Ovary (tissue), 9 donors: ENCODE data around the gene NHP2. TPM values are rescaled to one million over a fixed set of nuclear protein-coding genes. Genes with fewer than 3 reads are reported as not detected.

Experiments used
- DNase-seq, 5 donors: peaks; one replicate each; pipeline ENCODE4 v3.0.0-alpha.2; 2019 to 2020
- H3K27ac ChIP-seq, 2 donors: fragments of 200-600 bp; one replicate each; pipeline versions ENCODE4 v1.5.1 to v1.8.0; 2019 to 2022
- H3K27me3 ChIP-seq: fragments of 200-600 bp; one replicate; pipeline ENCODE4 v1.8.0; 2022
- H3K36me3 ChIP-seq: fragments of 200-600 bp; sonication (generic); one replicate; pipeline ENCODE4 v1.5.1; 2019
- H3K4me1 ChIP-seq: one replicate; pipeline ENCODE4 v1.8.1; 2013; ENCODE audit warnings: mild to moderate bottlenecking, moderate library complexity; ENCODE audit not compliant: insufficient read depth
- H3K4me3 ChIP-seq: fragments of 200-600 bp; sonication (generic); one replicate; pipeline ENCODE4 v1.5.1; 2017
- H3K9me3 ChIP-seq, 2 donors: fragments of 200-600 bp in 1 of 2; sonication (generic) in 1 of 2; one replicate each; pipeline versions ENCODE4 v1.5.1 to v1.8.1; 2013 to 2019; ENCODE audit warnings: mild to moderate bottlenecking in 1 of 2, moderate library complexity in 1 of 2
- EP300 ChIP-seq: sonication (generic); formaldehyde crosslinking; IDR thresholded peaks from one replicate; pipeline ENCODE4 v1.6.1; 2017; ENCODE audit warnings: antibody characterized with exemption
- POLR2A ChIP-seq: fragments of 450-650 bp; IDR thresholded peaks from one replicate; pipeline ENCODE4 v1.6.1; 2017; ENCODE audit warnings: antibody characterized with exemption, mild to moderate bottlenecking, moderate library complexity
- WGBS, 3 donors: extraction: QIAGEN DNeasy Blood & Tissue Kit in 1 of 3; methylation state at CpG; one replicate each; pipeline versions ENCODE4 v1.1.5 to v1.1.7; 2013 to 2017; 5-methylcytosine and 5-hydroxymethylcytosine counted together
- intact Hi-C, 4 donors: fragments of 100-400 bp; cut with DNase I; formaldehyde crosslinking; loops; one replicate each; pipeline versions ENCODE4 v1.11.0 to v1.15.1; 2022 to 2023
- polyA plus RNA-seq, 2 donors: library from polyadenylated mRNA; stranded (reverse); fragments of 200-250 nt in 1 of 2; fragments of 350-450 nt in 1 of 2; fragmentation: Illumina TruSeq in 1 of 2; extraction: RNeasy Lipid Tissue Mini Kit (QIAGEN cat#74804) in 1 of 2; gene quantifications; one replicate each; pipeline ENCODE4 v1.2.3, GENCODE V29; 2013 to 2014
- total RNA-seq, 7 donors: library from RNA; depleted of rRNA in 2 of 7; stranded (reverse); fragments of >200 nt in 2 of 7; fragmentation: NEBNext Ultra II Directional in 3 of 7; extraction: Animal tissue kit (Norgen Biotek cat#: 25700) in 3 of 7; gene quantifications; one replicate each; pipeline versions ENCODE4 v1.1.0 to v1.2.4, GENCODE V29; 2016 to 2023
- TF ChIP-seq, protein P1 (sequence below), 3 donors: fragments of 450-650 bp in 2 of 3; fragments of 200-600 bp in 1 of 3; IDR thresholded peaks; one replicate each; pipeline versions ENCODE4 v1.5.1 to v1.8.0; 2016 to 2022; ENCODE audit warnings: antibody characterized with exemption in 3 of 3, mild to moderate bottlenecking in 1 of 3
- donor health status: DM: no; HTN: no; CAD: no; lungs with moderate emphysema.
- donor health status: DM: no; HTN: no; CAD: no.
- donor health status: Bipolar disorder and iron deficiency.
- donor health status: DM: yes; HTN: yes; CAD: no.
- donor health status: DM: no; HTN: no; CAD: no.
- donor health status: DM: yes; HTN: yes; CAD: no.

Gene NHP2
- total and polyA plus RNA-seq, 9 donors: 50.1 to 174 (median 115) TPM

DNA sequence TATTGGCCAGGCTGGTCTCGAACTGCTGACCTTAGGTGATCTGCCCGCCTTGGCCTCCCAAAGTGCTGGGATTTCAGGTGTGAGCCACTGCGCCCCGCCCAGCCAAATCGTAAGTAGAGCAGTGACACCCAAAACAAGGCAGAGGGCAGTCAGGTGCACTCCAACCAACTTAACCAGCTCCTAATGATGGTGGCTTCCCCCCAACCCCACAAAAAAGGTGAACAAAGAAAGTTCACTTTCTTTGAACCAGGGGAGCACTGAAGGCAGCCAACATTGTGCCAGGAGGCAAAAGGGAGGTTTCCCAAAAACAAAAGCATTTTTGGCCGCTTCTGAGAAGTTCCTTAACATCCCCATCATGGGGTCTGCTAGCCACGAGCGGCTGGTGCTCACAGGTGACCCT lies 23.9 kb upstream of the NHP2 start:
- intact Hi-C loops: loop anchor here in 1 of 4 donors (10.0 kb wide), 1 partner anchor 793 kb away; the partner anchor contains the start of gene SLC34A1
- TF ChIP-seq, protein P1, sequence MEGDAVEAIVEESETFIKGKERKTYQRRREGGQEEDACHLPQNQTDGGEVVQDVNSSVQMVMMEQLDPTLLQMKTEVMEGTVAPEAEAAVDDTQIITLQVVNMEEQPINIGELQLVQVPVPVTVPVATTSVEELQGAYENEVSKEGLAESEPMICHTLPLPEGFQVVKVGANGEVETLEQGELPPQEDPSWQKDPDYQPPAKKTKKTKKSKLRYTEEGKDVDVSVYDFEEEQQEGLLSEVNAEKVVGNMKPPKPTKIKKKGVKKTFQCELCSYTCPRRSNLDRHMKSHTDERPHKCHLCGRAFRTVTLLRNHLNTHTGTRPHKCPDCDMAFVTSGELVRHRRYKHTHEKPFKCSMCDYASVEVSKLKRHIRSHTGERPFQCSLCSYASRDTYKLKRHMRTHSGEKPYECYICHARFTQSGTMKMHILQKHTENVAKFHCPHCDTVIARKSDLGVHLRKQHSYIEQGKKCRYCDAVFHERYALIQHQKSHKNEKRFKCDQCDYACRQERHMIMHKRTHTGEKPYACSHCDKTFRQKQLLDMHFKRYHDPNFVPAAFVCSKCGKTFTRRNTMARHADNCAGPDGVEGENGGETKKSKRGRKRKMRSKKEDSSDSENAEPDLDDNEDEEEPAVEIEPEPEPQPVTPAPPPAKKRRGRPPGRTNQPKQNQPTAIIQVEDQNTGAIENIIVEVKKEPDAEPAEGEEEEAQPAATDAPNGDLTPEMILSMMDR (IDR thresholded peaks at IDR 0.05): no peak
- TF ChIP-seq POLR2A: no peak
- no peak for TF ChIP-seq EP300
- H3K4me1 ChIP-seq: no peaks in the 10 kb centered on the region
- DNase-seq: no peak
- H3K36me3 ChIP-seq: no peaks in the 10 kb centered on the region
- H3K27me3 ChIP-seq: no peaks in the 10 kb centered on the region
- no peak overlapping the region for H3K27ac ChIP-seq
- 76 to 83% (median 77%) methylated on average over 8 of the region's 8 CpGs for WGBS, 3 donors
- H3K9me3 ChIP-seq: no peaks in the 10 kb centered on the region
- no peak overlapping the region for H3K4me3 ChIP-seq

DNA sequence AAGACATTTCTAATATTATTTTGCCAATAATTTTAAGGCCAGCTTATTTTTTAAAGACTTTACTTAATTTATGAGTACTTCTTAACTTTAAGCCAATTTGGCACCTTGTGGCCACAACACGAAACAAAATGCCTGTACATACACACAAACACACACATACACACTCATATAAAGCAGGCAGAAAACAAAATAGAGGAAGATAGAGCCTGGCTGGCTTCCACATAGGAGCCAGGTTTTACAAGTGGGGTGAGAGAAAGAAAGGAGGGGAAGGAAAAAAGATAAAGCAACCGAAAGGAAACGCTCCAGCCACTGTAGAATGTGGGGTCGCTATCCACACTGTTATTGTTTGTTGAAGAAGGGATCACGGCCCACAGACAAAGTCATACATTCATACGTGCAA lies 23.1 kb upstream of the NHP2 start:
- intact Hi-C loops: loop anchor here in 1 of 4 donors (10.0 kb wide), 1 partner anchor 792 kb away; the partner anchor contains the start of gene SLC34A1

DNA sequence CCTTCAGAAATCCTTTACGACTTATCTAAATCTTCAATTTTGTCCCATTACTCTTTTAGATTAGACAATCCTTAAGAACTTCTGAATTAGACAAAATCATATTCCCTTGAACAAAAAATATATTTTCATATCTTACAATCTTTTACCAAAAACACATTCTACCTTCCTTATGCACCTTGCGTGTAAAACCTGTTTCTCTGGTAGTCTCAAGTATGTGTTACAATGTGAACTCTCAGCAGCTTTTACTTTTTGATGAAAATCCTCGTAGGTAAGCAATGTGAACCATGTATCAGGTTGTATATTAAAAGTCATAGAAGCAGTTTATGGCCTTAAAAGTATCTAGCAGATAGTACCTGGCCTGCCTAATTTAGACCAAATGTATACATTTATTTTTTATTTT lies 20.8 kb upstream of the NHP2 start:
- H3K27ac ChIP-seq: no peak overlapping the region
- H3K36me3 ChIP-seq: no peaks in the 10 kb centered on the region
- no peaks in the 10 kb centered on the region for H3K27me3 ChIP-seq
- TF ChIP-seq EP300: no peak
- TF ChIP-seq, protein P1 (IDR thresholded peaks at IDR 0.05): no peak
- TF ChIP-seq POLR2A: no peak
- intact Hi-C loops: loop anchor here in 1 of 4 donors (10.0 kb wide), 1 partner anchor 790 kb away; the partner anchor contains the start of gene SLC34A1
- no peak overlapping the region for H3K4me3 ChIP-seq
- H3K4me1 ChIP-seq: no peaks in the 10 kb centered on the region
- no peak for DNase-seq
- 91 to 92% (median 91%) methylated on average over 3 of the region's 3 CpGs for WGBS, 3 donors
- no peaks in the 10 kb centered on the region for H3K9me3 ChIP-seq

More for the DNA sequence above, 23.1 kb upstream of the NHP2 start:
- no peak overlapping the region for H3K4me3 ChIP-seq
- WGBS, 3 donors: 51 to 64% (median 60%) methylated on average over 6 of the region's 6 CpGs
- no peak for DNase-seq
- no peaks in the 10 kb centered on the region for H3K36me3 ChIP-seq
- no peaks in the 10 kb centered on the region for H3K27me3 ChIP-seq
- no peak for TF ChIP-seq EP300
- TF ChIP-seq POLR2A: no peak
- TF ChIP-seq, protein P1 (IDR thresholded peaks at IDR 0.05): no peak
- no peak overlapping the region for H3K27ac ChIP-seq
- H3K4me1 ChIP-seq: no peaks in the 10 kb centered on the region
- H3K9me3 ChIP-seq: no peaks in the 10 kb centered on the region

DNA sequence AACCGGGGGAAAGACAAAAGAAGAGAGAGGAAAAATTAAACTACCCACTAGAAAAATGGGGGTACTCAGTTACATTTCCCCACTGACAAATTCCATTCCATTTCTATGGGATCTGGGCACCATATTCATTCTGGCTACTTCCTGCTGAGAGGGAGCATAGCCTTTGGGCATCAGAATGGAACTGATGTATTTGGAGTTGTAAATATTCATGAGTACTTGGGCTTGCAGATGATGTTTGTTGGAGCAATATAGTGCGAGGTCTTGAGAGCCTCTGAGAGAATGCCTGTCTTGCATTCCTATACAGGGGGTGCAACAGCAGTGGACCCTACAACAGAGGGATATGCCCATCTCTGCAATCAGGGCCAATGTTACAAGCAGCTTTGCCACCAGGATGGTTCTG lies 16.8 kb upstream of the NHP2 start:
- H3K27me3 ChIP-seq: no peaks in the 10 kb centered on the region
- intact Hi-C loops: loop anchor here in 1 of 4 donors (10.0 kb wide), 1 partner anchor 786 kb away; the partner anchor contains the start of gene SLC34A1
- no peaks in the 10 kb centered on the region for H3K36me3 ChIP-seq
- H3K4me3 ChIP-seq: no peak overlapping the region
- TF ChIP-seq EP300 (no peak), POLR2A (no peak)
- TF ChIP-seq, protein P1 (IDR thresholded peaks at IDR 0.05): no peak
- H3K27ac ChIP-seq: no peak overlapping the region
- H3K4me1 ChIP-seq: no peaks in the 10 kb centered on the region
- no peak for DNase-seq
- WGBS, 3 donors: 79 to 88% (median 79%) methylated on average over 2 of the region's 2 CpGs
- H3K9me3 ChIP-seq: no peaks in the 10 kb centered on the region
